Cardiac ventricle fibroblast (primary cell): ENCODE measurements around the gene TTC32. TPM values are rescaled to one million over a fixed set of nuclear protein-coding genes. Genes with fewer than 3 reads are reported as not detected.

Source experiments
- total RNA-seq: library from RNA; depleted of rRNA; stranded (reverse); fragments of >200 nt; gene quantifications from 2 replicates; pipeline ENCODE4 v1.2.3, GENCODE V29; 2015

The TTC32 gene
- total RNA-seq = 0.88 and 4.2 TPM in 2 replicates

GRCh38 chr2:19901442-19902215, at the start of gene TTC32:
TSS of gene TTC32 (minus strand) at chr2:19901983. CDS start at chr2:19901854, 129 bp downstream.

Other genes starting within 250 kb of the TTC32 start
- gene WDR35, start 88.1 kb upstream of the TTC32 start, total RNA-seq = 4.3 and 4.8 TPM in 2 replicates
- gene MATN3, start 110.7 kb upstream of the TTC32 start, total RNA-seq = 0.62 and 0.73 TPM in 2 replicates
- gene LAPTM4A, start 149.6 kb upstream of the TTC32 start, total RNA-seq = 281 and 285 TPM in 2 replicates